ENCODE results near the gene FAM13A.

GRCh38 chr4:88843067-88843685 is 213.8 kb downstream of the FAM13A start:
- TF ChIP-seq, protein P1, sequence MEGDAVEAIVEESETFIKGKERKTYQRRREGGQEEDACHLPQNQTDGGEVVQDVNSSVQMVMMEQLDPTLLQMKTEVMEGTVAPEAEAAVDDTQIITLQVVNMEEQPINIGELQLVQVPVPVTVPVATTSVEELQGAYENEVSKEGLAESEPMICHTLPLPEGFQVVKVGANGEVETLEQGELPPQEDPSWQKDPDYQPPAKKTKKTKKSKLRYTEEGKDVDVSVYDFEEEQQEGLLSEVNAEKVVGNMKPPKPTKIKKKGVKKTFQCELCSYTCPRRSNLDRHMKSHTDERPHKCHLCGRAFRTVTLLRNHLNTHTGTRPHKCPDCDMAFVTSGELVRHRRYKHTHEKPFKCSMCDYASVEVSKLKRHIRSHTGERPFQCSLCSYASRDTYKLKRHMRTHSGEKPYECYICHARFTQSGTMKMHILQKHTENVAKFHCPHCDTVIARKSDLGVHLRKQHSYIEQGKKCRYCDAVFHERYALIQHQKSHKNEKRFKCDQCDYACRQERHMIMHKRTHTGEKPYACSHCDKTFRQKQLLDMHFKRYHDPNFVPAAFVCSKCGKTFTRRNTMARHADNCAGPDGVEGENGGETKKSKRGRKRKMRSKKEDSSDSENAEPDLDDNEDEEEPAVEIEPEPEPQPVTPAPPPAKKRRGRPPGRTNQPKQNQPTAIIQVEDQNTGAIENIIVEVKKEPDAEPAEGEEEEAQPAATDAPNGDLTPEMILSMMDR (IDR thresholded peaks at IDR 0.05) = no peak
- no peak for TF ChIP-seq POLR2A (IDR thresholded peaks at IDR 0.05)
- peak in 2 of 3 donors; percentile 26 to 73 for TF ChIP-seq POLR2AphosphoS5 (IDR thresholded peaks at IDR 0.05)
